KMS-11 (cell line): ENCODE measurements around the gene ERCC1.

Experiments
- H2AFZ ChIP-seq: fragments of 200-600 bp; sonication (generic); 2 replicates; pipeline ENCODE4 v1.6.1; 2016; ENCODE audit warnings: antibody characterized with exemption, mixed run types, low read depth
- H3K27ac ChIP-seq: fragments of 200-600 bp; sonication (generic); 2 replicates; pipeline ENCODE4 v1.6.1; 2016; ENCODE audit warnings: mild to moderate bottlenecking, mixed run types
- H3K27me3 ChIP-seq: fragments of 200-600 bp; sonication (generic); 2 replicates; pipeline ENCODE4 v1.6.1; 2017; ENCODE audit warnings: mild to moderate bottlenecking, low read depth, mixed run types, moderate library complexity; ENCODE audit not compliant: insufficient read depth
- H3K36me3 ChIP-seq: fragments of 200-600 bp; sonication (generic); 2 replicates; pipeline ENCODE4 v1.6.1; 2017; ENCODE audit warnings: mild to moderate bottlenecking, mixed run types; ENCODE audit not compliant: insufficient read depth
- H3K4me1 ChIP-seq: fragments of 200-600 bp; sonication (generic); 2 replicates; pipeline ENCODE4 v1.6.1; 2016; ENCODE audit warnings: mild to moderate bottlenecking, low read depth, mixed run types; ENCODE audit not compliant: poor library complexity, severe bottlenecking
- H3K4me2 ChIP-seq: fragments of 200-600 bp; sonication (generic); 2 replicates; pipeline ENCODE4 v1.7.0; 2016; ENCODE audit warnings: mild to moderate bottlenecking, mixed run types
- H3K4me3 ChIP-seq: fragments of 200-600 bp; sonication (generic); IDR thresholded peaks from 2 replicates; pipeline ENCODE4 v1.6.1; 2017; ENCODE audit warnings: low read depth, low read length, mixed read lengths; ENCODE audit not compliant: insufficient read depth
- H3K79me2 ChIP-seq: fragments of 200-600 bp; sonication (generic); 2 replicates; pipeline ENCODE4 v1.6.1; 2016; ENCODE audit warnings: low read depth, mixed run types; ENCODE audit not compliant: insufficient read depth
- H3K9ac ChIP-seq: fragments of 200-600 bp; sonication (generic); 2 replicates; pipeline ENCODE4 v1.6.1; 2016; ENCODE audit warnings: mild to moderate bottlenecking, mixed run types
- H4K20me1 ChIP-seq: fragments of 200-600 bp; sonication (generic); 2 replicates; pipeline ENCODE4 v1.6.1; 2016; ENCODE audit warnings: mild to moderate bottlenecking, mixed run types; ENCODE audit not compliant: insufficient read depth
- TF ChIP-seq, protein P1 (sequence below): fragments of 200-600 bp; sonication (generic); conservative IDR thresholded peaks from 2 replicates; pipeline ENCODE4 v1.6.1; 2017; ENCODE audit warnings: low read depth, mild to moderate bottlenecking, antibody characterized with exemption, low read length, moderate library complexity, mixed read lengths

The ERCC1 gene

DNA sequence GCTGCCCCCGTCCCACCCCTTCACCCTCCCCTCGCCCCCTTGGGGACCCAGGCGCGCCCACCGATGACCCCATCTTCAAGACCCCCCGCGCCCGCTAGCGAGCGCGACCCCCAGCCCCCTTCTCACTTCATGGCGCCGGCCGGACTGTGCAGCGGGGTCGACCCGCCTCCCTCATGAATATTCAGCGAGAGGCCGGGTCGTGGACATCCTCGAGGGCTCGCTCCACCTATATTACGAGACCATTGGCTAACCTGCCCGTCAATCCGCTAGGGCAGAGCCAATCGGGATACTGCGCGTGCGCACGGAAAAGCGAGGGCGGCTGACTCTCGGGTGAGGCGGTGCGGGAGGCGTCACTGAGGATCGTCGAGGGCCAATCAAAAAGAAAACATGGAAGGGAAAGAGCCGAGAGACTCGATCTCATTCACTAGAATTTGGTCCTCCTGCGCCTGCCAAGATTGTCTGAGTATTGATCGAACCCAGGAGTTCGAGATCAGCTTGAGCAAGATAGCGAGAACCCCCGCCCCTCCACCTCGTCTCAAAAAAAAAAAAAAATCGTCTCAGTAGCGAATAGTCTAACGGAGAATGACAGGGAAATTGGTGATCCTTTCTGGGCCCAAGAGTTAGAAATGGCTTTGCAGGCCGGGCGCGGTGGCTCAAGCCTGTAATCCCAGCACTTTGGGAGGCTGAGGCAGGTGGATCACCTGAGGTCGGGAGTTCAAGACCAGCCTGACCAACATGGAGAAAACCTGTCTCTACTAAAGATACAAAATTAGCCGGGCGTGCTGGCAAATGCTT lies 53.1 kb downstream of the ERCC1 start, which contains the start of gene ERCC2:
Gene ERCC2, minus strand, starts transcription at position 164 of the 795 bp plus-strand sequence. Its CDS starts 33 bp downstream, at position 131.
- H3K4me2 ChIP-seq = peak within 1 kb of the TSS; percentile 95
- H3K79me2 ChIP-seq = no peaks in the 10 kb centered on the region
- no peaks in the 10 kb centered on the region for H3K27me3 ChIP-seq
- peaks cover 15% of the 10 kb centered on the region for H3K4me1 ChIP-seq
- peak within 1 kb of the TSS; percentile 81 for H2AFZ ChIP-seq
- H3K27ac ChIP-seq = peak within 1 kb of the TSS; percentile 79
- TF ChIP-seq, protein P1, sequence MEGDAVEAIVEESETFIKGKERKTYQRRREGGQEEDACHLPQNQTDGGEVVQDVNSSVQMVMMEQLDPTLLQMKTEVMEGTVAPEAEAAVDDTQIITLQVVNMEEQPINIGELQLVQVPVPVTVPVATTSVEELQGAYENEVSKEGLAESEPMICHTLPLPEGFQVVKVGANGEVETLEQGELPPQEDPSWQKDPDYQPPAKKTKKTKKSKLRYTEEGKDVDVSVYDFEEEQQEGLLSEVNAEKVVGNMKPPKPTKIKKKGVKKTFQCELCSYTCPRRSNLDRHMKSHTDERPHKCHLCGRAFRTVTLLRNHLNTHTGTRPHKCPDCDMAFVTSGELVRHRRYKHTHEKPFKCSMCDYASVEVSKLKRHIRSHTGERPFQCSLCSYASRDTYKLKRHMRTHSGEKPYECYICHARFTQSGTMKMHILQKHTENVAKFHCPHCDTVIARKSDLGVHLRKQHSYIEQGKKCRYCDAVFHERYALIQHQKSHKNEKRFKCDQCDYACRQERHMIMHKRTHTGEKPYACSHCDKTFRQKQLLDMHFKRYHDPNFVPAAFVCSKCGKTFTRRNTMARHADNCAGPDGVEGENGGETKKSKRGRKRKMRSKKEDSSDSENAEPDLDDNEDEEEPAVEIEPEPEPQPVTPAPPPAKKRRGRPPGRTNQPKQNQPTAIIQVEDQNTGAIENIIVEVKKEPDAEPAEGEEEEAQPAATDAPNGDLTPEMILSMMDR = no peak
- H3K9ac ChIP-seq = peak within 1 kb of the TSS; percentile 69
- no peaks in the 10 kb centered on the region for H3K36me3 ChIP-seq
- no peak within 1 kb of the TSS for H3K4me3 ChIP-seq
- no peaks in the 10 kb centered on the region for H4K20me1 ChIP-seq

DNA sequence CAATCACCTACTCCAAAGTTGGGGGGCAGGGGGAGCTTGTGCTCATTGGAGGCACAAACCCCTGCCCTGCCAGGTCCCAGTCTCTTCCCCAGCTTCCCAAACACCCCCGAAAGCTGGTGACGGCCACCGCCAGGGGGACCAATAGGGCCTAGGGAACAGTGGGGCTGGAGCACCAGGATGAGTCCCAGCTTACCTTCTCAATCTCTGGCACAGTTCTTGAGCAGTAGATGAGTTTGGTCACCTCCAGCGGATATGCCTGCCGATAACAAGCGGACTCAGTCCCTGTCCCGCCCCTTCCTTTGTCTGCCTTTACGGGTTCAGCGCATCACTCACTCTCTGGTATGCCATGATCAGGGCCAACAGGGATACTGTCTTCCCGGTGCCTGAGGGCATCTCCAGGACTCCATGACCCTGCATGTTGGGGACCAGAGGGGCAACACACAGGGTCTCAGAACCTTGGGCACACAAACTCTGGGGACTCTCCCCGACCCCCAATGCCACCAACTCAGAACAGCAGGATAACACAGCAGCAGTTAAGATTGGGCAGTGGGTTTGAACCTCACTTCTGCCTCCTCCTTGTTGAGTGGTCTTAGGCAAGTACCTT lies 54.9 kb downstream of the ERCC1 start:
- no peaks in the 10 kb centered on the region for H3K36me3 ChIP-seq
- H3K27ac ChIP-seq = no peak overlapping the region
- no peaks in the 10 kb centered on the region for H4K20me1 ChIP-seq
- no peak overlapping the region for H2AFZ ChIP-seq
- peaks cover 15% of the 10 kb centered on the region for H3K4me1 ChIP-seq
- H3K4me2 ChIP-seq = peak overlapping the region; percentile 95; the same call in 1 of the 2 replicates
- H3K4me3 ChIP-seq = no peak overlapping the region
- H3K79me2 ChIP-seq = no peaks in the 10 kb centered on the region
- H3K27me3 ChIP-seq = no peaks in the 10 kb centered on the region
- H3K9ac ChIP-seq = no peak overlapping the region
- TF ChIP-seq, protein P1 = no peak

DNA sequence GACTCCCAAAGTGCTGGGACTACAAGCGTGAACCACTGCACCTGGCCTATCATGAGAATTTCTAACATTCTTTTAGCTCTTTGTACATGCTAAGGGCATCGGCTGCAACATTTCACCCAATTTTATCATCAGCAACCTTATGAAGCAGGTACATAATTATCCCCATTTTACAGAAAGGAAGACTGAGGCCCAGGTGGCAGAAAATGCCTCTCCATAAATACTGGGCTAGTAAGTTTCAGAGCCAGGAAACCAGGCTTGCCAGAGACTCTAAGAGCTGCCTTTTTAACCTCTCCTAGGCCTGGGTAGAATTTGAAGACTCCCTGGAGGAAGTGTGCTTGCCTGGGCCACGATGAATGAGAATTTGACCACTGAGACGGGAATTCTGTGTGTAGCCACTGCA lies 55.6 kb downstream of the ERCC1 start:
- Histone ChIP-seq H2AFZ (no peak overlapping the region), H3K27ac (no peak overlapping the region), H3K9ac (no peak overlapping the region), H3K27me3 (no peaks in the 10 kb centered on the region), H4K20me1 (no peaks in the 10 kb centered on the region), H3K4me3 (no peak overlapping the region), H3K36me3 (no peaks in the 10 kb centered on the region), H3K4me1 (peaks cover 15% of the 10 kb centered on the region), H3K4me2 (no peak overlapping the region), H3K79me2 (no peaks in the 10 kb centered on the region)
- TF ChIP-seq, protein P1 = no peak

GRCh38 chr19:45364696-45365095 lies 59.0 kb downstream of the ERCC1 start:
- peaks cover 6% of the 10 kb centered on the region for H3K4me1 ChIP-seq
- H3K9ac ChIP-seq = no peak overlapping the region

More at GRCh38 chr19:45364696-45365095, 59.0 kb downstream of the ERCC1 start:
- no peak overlapping the region for H3K4me3 ChIP-seq
- H2AFZ ChIP-seq = no peak overlapping the region
- TF ChIP-seq, protein P1 = no peak
- no peaks in the 10 kb centered on the region for H4K20me1 ChIP-seq
- no peaks in the 10 kb centered on the region for H3K27me3 ChIP-seq
- H3K36me3 ChIP-seq = no peaks in the 10 kb centered on the region
- H3K4me2 ChIP-seq = no peak overlapping the region
- no peak overlapping the region for H3K27ac ChIP-seq
- H3K79me2 ChIP-seq = no peaks in the 10 kb centered on the region
